Colonic mucosa (tissue), 4 donors: ENCODE data around the gene P2RX3. TPM values are rescaled to one million over a fixed set of nuclear protein-coding genes. Genes with fewer than 3 reads are reported as not detected.
"Not testable (repeated sequence)": the region's sequence is repeated elsewhere in the genome, so short reads cannot be mapped to it uniquely, and the experiment has no call there.

ENCODE experiments used
- DNase-seq: peaks from one replicate; pipeline ENCODE4 v3.0.0-alpha.2; 2020
- H3K27ac ChIP-seq: fragments of 200-600 bp; one replicate; pipeline ENCODE4 v1.8.0; 2021
- H3K27me3 ChIP-seq: fragments of 200-600 bp; one replicate; pipeline ENCODE4 v1.8.0; 2021
- H3K36me3 ChIP-seq: fragments of 200-600 bp; one replicate; pipeline ENCODE4 v1.8.0; 2021
- H3K4me1 ChIP-seq: fragments of 200-600 bp; one replicate; pipeline ENCODE4 v1.8.0; 2021; ENCODE audit warnings: mild to moderate bottlenecking
- H3K4me3 ChIP-seq: fragments of 200-600 bp; one replicate; pipeline ENCODE4 v1.8.0; 2021
- H3K9ac ChIP-seq, 2 donors: one replicate each; pipeline ENCODE4 v1.7.0; 2013; ENCODE audit warnings: control low read depth in 2 of 2, low read depth in 2 of 2, low read length in 2 of 2
- H3K9me3 ChIP-seq: fragments of 200-600 bp; one replicate; pipeline ENCODE4 v1.8.0; 2021
- CTCF ChIP-seq: fragments of 200-600 bp; IDR thresholded peaks from one replicate; pipeline ENCODE4 v1.8.0; 2022; ENCODE audit warnings: antibody characterized with exemption, mild to moderate bottlenecking
- intact Hi-C: fragments of 100-400 bp; cut with DNase I; formaldehyde crosslinking; loops from one replicate; pipeline ENCODE4 v1.14.1; 2022
- total RNA-seq, 2 donors: library from RNA; stranded (reverse); fragmentation: NEBNext Ultra II Directional in 1 of 2; extraction: Animal tissue kit (Norgen Biotek cat#: 25700) in 1 of 2; gene quantifications; one replicate each; pipeline ENCODE4 v1.2.1, GENCODE V29; 2021
- donor health status: healthy.
- donor health status: DM: no; HTN: no; CAD: no.
- donor health status: DM: no; HTN: no; CAD: no.

Gene P2RX3
- total RNA-seq, 2 donors from 2014 or later = not detected

- no peak for DNase-seq
- Histone ChIP-seq H3K9ac (no peak overlapping the region), H3K4me3 (no peak overlapping the region), H3K27me3 (no peaks in the 10 kb centered on the region), H3K27ac (no peak overlapping the region), H3K4me1 (no peaks in the 10 kb centered on the region), H3K36me3 (no peaks in the 10 kb centered on the region), H3K9me3 (no peaks in the 10 kb centered on the region)
- intact Hi-C loops = no loop called here
- no peak for TF ChIP-seq CTCF
Measured at GRCh38 chr11:57399972-57400578, 61.9 kb downstream of the P2RX3 start.

- TF ChIP-seq CTCF = no peak
- DNase-seq = no peak
- no peak overlapping the region for H3K9ac ChIP-seq
- H3K36me3 ChIP-seq = no peaks in the 10 kb centered on the region
- H3K4me1 ChIP-seq = no peaks in the 10 kb centered on the region
- H3K4me3 ChIP-seq = no peak overlapping the region
- intact Hi-C loops = no loop called here
- no peaks in the 10 kb centered on the region for H3K27me3 ChIP-seq
- H3K27ac ChIP-seq = no peak overlapping the region
- no peaks in the 10 kb centered on the region for H3K9me3 ChIP-seq
Measured at GRCh38 chr11:57402188-57403002, 64.2 kb downstream of the P2RX3 start.

- DNase-seq, intact Hi-C loops, H3K27ac ChIP-seq, H3K9me3 ChIP-seq, H3K27me3 ChIP-seq, H3K4me3 ChIP-seq, H3K9ac ChIP-seq, H3K4me1 ChIP-seq, H3K36me3 ChIP-seq: not testable (repeated sequence)
Measured at GRCh38 chr11:57403003-57403801, 65.0 kb downstream of the P2RX3 start.

- Histone ChIP-seq H3K27me3 (no peaks in the 10 kb centered on the region), H3K9me3 (no peaks in the 10 kb centered on the region), H3K36me3 (no peaks in the 10 kb centered on the region), H3K4me3 (no peak overlapping the region), H3K4me1 (no peaks in the 10 kb centered on the region), H3K9ac (no peak overlapping the region), H3K27ac (no peak overlapping the region)
- intact Hi-C loops = no loop called here
- DNase-seq = no peak
- no peak for TF ChIP-seq CTCF
Measured at GRCh38 chr11:57403802-57404147, 65.6 kb downstream of the P2RX3 start.

GRCh38 chr11:57405271-57405860 is 67.2 kb downstream of the P2RX3 start:
- no peak overlapping the region for H3K9ac ChIP-seq
- no peaks in the 10 kb centered on the region for H3K27me3 ChIP-seq
- H3K4me1 ChIP-seq = no peaks in the 10 kb centered on the region
- no peak for TF ChIP-seq CTCF
- intact Hi-C loops = no loop called here
- H3K27ac ChIP-seq = no peak overlapping the region
- DNase-seq = no peak
- no peak overlapping the region for H3K4me3 ChIP-seq
- H3K36me3 ChIP-seq = no peaks in the 10 kb centered on the region
- no peaks in the 10 kb centered on the region for H3K9me3 ChIP-seq
